ENCODE measurements around the gene KLF2.

DNA sequence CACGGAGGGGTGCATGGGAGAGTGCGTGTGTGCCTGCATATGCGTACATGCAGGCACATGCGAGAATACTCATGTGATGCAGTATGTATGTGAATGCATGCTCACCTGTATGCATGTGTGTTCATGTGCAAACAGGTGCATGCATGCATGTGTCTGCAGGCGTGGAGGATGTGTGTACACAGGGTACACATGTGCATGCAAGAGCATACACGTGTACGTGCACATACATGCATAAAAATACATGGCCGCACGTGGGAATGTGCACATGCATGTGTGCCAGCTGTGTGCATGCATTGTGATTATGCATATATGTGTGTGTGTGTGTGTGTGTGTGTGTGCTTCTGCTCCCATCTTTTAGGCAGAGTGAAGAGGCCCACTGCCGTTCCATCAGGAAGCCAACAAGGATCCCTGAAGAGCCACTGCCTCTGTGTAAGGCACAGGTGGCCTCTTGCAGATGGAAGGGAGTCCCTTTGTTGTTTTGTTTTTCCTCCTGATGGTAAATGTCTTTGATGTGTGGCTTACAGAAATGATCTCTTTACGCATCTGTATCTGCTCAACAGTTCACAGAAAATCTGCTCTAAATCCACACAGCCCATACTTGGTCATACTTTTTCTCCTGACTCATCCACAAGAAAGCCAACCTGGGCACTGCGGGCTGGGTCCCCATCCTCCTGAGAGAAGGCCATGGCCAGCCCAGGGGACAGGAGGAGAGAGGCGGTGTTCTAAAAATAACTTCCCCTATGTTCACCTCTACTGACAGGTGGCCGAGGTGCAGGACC is 50.7 kb downstream of the KLF2 start:
- no peak for TF ChIP-seq CTCF (IDR thresholded peaks at IDR 0.05)
- TF ChIP-seq POLR2AphosphoS5 (IDR thresholded peaks at IDR 0.05), result no peak
